Gastrocnemius medialis (tissue), 4 donors: ENCODE measurements around the gene CEP112.

Experiments
- CTCF ChIP-seq, 5 experiments: fragments of 450-650 bp in 3 of 5; fragments of 200-600 bp in 2 of 5; sonication (generic) in 2 of 5; IDR thresholded peaks in 4 of 5; conservative IDR thresholded peaks in 1 of 5; 1 replicate in 4 of 5; 2 replicates in 1 of 5; pipeline ENCODE4 v1.5.1; 2016 to 2019; ENCODE audit warnings: antibody characterized with exemption in 5 of 5, mild to moderate bottlenecking in 3 of 5, moderate library complexity in 3 of 5
- POLR2A ChIP-seq, 2 donors: fragments of 450-650 bp; IDR thresholded peaks; one replicate each; pipeline ENCODE4 v1.6.1; 2017; ENCODE audit warnings: antibody characterized with exemption in 2 of 2, mild to moderate bottlenecking in 2 of 2, moderate library complexity in 2 of 2

- no peak for TF ChIP-seq CTCF (IDR thresholded peaks at IDR 0.05 in 4 of 5, conservative IDR thresholded peaks at IDR 0.05 in 1 of 5)
- no peak for TF ChIP-seq POLR2A (IDR thresholded peaks at IDR 0.05)
These were observed 449.3 kb downstream of the CEP112 start for GRCh38 chr17:65742403-65743307.
